Mammary epithelial cell (primary cell): ENCODE measurements around the gene KRT24.

Source experiments
- EZH2 ChIP-seq: IDR thresholded peaks from 2 replicates; pipeline ENCODE4 v1.6.1; 2012; ENCODE audit warnings: low read length, inconsistent platforms, borderline replicate concordance
- TF ChIP-seq, protein P1 (sequence below), 2 donors: IDR thresholded peaks in 1 of 2; conservative IDR thresholded peaks in 1 of 2; 2 replicates each; pipeline ENCODE4 v1.5.1; 2011 to 2012; ENCODE audit warnings: inconsistent platforms in 2 of 2, low read length in 2 of 2, mild to moderate bottlenecking in 2 of 2, control low read depth in 1 of 2, low read depth in 1 of 2; ENCODE audit not compliant: insufficient read depth in 1 of 2; ENCODE audit errors: extremely low read depth in 1 of 2

DNA sequence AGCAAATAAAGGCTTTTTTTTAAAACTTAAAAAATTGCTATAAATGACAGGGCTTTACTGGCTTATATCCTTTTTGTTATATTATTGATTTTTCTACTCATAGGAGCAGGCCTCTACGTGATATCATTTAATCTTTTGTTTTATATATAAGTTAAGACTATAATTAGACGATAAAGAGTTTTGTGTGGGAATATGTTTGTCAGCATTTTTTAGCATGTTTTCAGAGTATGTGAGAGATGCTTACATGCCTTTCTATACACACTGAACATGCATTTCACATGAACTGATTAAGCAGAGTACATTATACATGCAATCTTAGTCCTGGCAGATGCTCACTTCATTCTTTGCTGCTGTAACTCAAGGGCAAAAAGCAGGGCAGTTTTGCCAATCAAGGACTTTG is 30.9 kb downstream of the KRT24 start:
- TF ChIP-seq, protein P1, sequence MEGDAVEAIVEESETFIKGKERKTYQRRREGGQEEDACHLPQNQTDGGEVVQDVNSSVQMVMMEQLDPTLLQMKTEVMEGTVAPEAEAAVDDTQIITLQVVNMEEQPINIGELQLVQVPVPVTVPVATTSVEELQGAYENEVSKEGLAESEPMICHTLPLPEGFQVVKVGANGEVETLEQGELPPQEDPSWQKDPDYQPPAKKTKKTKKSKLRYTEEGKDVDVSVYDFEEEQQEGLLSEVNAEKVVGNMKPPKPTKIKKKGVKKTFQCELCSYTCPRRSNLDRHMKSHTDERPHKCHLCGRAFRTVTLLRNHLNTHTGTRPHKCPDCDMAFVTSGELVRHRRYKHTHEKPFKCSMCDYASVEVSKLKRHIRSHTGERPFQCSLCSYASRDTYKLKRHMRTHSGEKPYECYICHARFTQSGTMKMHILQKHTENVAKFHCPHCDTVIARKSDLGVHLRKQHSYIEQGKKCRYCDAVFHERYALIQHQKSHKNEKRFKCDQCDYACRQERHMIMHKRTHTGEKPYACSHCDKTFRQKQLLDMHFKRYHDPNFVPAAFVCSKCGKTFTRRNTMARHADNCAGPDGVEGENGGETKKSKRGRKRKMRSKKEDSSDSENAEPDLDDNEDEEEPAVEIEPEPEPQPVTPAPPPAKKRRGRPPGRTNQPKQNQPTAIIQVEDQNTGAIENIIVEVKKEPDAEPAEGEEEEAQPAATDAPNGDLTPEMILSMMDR (conservative IDR thresholded peaks at IDR 0.05 in 1 of 2, IDR thresholded peaks at IDR 0.05 in 1 of 2; ENCODE audit: extremely low read depth in 1 of 2, insufficient read depth in 1 of 2, low read depth in 1 of 2, low read length in 2 of 2), result no peak
- no peak for TF ChIP-seq EZH2
